Left cardiac atrium (tissue), 4 donors: ENCODE results near the gene FAM229A. TPM values are rescaled to one million over a fixed set of nuclear protein-coding genes. Genes with fewer than 3 reads are reported as not detected.

ENCODE experiments used
- ATAC-seq, 2 donors: fragments of 200-7000 bp; cut with Tn5 transposase; one replicate each; pipeline ENCODE4 v1.9.1; 2020; ENCODE audit warnings: mild to moderate bottlenecking in 2 of 2, moderate library complexity in 2 of 2
- DNase-seq: peaks from one replicate; pipeline ENCODE4 v3.0.0-alpha.2; 2020
- intact Hi-C, 2 donors: fragments of 100-400 bp; cut with DNase I; formaldehyde crosslinking; loops; one replicate each; pipeline versions ENCODE4 v1.14.1 to v1.15.1; 2022 to 2023
- total RNA-seq, 2 donors: library from RNA; stranded (reverse); fragmentation: NEBNext Ultra II Directional; extraction: Animal tissue kit (Norgen Biotek cat#: 25700); gene quantifications; one replicate each; pipeline ENCODE4 v1.2.1, GENCODE V29; 2021
- donor health status: DM: no; HTN: yes; CAD: no.
- donor health status: DM: no; HTN: yes; CAD: no; lungs with severe emphysema.
- donor health status: DM: yes; HTN: yes; CAD: no.
- donor health status: Dilated cardiomyopathy.

Gene FAM229A
- total RNA-seq, 2 donors from 2014 or later: 1.8 to 2.6 TPM

- intact Hi-C loops: no loop called here
- DNase-seq (peak; percentile 51), ATAC-seq (no peak)
These were observed 9.4 kb downstream of the FAM229A start for GRCh38 chr1:32352831-32353383.

DNA sequence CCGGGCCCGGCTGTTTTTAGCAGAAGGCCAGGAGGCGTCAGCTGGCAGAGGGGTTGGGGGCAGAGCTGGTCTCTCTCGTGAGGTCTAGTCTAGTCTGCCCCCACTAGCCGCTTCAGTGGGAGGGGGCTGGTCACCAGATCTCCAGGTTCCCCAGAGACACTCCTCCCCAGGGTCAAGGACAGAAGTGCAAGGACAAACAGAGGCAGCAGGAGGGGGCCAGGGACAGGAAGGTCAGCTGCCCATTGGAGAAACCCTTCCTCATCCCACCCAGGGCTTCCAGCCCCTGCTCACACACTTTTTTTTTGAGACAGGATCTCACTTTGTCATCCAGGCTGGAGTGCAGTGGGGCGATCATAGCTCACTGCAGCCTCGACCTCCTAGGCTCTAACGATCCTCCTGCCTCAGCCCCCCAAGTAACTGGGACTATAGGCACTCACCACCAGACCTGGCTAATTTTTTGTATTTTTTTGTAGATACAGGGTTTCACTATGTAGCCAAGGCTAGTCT lies 10.0 kb downstream of the FAM229A start:
- intact Hi-C loops: no loop called here
- DNase-seq (no peak), ATAC-seq (no peak)

DNA sequence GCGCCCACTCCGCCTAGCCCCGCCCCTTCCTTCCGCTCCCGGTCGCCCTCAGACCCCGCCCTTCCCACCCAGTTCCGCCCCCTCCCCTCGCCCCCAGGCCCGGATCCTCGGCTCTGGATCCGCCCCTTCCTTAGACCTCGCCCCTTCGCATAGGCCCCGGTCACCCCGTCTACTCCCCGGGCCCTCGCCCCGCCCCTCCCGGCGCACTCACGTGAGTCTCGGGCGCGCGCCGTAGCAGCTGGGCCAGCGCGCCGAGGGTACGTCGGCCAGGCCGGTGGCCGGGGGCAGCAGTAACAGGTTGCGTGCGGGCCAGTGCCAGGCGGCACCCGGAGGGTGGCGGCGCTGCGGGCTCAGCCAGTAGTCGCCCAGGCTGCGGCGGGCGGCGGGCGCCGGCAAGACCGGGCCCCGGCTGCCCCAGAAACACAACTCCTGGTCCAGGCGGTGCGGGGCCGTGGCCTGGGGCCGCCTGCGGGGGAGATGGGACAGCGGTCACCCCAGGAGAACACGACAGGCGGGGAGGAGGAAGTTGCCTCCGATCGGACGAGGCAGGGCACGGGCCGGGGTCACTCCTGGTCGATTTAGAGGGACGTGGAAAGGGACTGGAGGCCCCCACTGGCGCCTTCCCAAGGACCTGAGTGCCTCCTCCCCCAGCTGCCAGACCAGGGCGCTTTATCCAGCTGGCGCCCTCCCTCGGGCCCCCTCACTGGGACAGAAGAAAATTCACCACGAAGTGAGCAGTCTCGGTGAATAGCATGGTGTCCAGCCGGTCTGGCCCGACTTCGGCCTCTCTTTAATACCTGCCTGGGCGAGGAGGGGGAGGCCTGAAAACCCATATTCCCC lies 10.7 kb downstream of the FAM229A start:
- peak; percentile 94 to 95 for ATAC-seq
- intact Hi-C loops: no loop called here
- DNase-seq: peak; percentile 95

DNA sequence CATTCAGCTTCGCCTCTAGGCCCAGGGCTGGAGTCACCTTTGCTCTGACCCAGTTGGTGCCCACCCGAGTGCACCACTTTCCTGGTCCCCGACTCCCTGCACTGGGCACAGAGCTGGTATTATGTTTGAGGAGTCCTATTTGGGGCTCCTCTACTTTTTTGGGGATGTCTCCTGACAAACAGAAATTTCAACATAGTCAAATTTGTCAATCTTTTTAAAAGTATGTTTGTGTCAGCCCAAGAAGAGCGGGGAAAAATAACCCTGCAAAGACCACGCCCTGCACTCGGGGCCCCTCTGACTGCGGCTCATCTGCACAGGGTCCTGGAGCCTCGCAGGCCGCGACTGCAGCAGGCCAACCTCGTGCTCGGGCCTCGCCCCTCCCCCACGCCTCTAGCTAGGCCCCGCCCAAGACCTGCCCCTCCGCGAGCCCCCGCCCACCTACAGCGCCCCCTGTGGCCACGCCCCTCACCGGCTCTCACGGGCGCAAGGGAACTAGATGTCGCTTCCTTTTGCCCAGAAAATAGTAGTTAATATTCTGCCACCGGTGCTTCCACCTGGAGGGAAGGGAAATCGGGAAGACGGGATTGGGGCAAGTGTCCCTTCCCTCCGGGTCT lies 11.4 kb downstream of the FAM229A start:
- peak; percentile 58 to 73 for ATAC-seq
- intact Hi-C loops: no loop called here
- DNase-seq: peak; percentile 82

GRCh38 chr1:32349211-32349708 lies 13.0 kb downstream of the FAM229A start:
- ATAC-seq (no peak), DNase-seq (peak; percentile 80)
- intact Hi-C loops: no loop called here

- intact Hi-C loops: no loop called here
- DNase-seq (no peak), ATAC-seq (no peak)
These were observed 15.6 kb downstream of the FAM229A start for GRCh38 chr1:32346532-32347157.

- intact Hi-C loops: no loop called here
- DNase-seq (no peak), ATAC-seq (peak in 1 of 2 donors; percentile 53)
These were observed 16.9 kb downstream of the FAM229A start for GRCh38 chr1:32345289-32345827.

- intact Hi-C loops: no loop called here
- DNase-seq (no peak), ATAC-seq (no peak)
These were observed 19.6 kb downstream of the FAM229A start for GRCh38 chr1:32342704-32343103.

- intact Hi-C loops: no loop called here
- ATAC-seq (no peak), DNase-seq (no peak)
These were observed 20.3 kb downstream of the FAM229A start for GRCh38 chr1:32341971-32342370.

DNA sequence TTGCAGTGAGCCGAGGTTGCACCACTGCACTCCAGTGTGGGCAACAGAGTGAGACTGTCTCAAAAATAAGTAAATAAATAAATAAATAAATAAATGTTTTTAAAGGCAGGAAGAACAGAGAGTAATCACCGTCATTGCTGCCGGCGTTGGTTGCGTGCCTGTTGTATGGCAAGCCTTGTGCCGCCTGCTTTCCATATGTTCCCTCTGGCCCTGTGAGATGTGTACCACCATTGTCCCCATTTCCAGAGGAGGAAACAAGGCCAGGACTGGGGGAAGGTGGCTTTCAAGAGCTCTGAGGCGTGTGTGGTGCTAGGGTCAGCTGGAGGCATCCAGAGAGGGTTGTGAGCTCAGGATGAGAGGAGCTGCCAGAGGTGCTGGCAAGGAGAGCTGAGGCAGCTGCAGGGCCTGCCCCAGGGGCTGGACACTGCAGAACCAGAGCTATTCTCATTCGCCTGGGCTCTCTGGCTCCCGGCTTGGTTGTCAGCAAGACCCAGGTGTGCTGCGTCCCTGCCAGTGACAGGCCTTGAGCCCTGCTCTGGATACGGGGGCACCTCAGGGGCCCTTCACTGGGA lies 21.0 kb downstream of the FAM229A start:
- ATAC-seq: peak in 1 of 2 donors; percentile 10
- no peak for DNase-seq
- intact Hi-C loops: no loop called here

DNA sequence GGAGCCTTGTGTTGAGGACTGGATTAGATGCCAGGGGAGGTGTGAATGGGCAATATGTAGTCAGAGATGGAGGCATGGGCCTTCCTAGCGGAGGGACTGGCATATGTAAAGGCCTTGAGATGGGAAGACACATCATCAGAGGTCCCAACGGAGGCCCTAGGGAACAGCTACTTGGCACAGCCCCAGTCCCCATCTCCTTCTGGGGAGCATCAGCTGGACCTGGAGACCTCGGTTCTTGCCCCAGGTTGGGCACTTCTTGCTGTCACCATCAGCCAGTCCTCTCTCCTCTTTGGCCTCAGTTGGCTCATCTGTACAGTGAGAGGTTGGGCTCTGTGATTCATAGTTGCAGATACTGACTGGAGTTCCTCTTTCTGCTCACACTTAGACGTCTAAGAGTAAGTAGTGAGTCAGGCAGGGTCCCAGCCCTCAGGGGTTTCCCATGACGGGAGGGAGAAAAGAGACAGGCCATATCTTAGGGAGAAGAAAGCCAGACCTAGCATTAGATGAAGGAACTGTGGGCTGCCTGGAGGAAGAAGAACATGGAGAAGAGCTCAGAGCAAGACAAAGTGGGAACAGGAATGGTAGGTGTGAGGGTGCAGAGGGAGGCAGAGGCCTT lies 22.8 kb downstream of the FAM229A start:
- peak in 1 of 2 donors; percentile 2 for ATAC-seq
- intact Hi-C loops: no loop called here
- no peak for DNase-seq

DNA sequence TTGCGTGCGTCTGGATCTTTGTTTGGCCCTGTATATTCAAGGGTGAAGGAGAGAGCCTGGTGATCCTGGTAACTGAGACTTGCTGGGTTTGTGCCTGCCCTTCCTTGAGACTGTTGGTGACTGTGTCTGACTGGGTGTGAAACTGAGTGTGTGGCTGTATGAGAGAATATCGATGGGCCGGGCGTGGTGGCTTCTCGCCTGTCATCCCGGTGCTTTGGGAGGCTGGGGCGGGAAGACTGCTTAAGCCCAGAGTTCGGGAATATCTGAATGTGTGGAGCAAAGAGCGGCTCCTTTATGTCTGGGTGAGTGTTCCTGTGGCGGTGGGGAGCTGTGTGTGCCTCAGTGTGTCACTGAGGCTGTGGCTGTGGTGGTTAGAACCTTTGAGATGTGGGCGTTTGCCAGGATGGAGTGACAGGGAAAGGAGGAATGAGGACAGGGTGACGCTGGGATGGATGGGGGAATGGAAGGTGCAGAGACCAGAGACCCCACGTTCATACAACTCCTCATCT lies 23.6 kb downstream of the FAM229A start:
- DNase-seq (no peak), ATAC-seq (no peak)
- intact Hi-C loops: no loop called here

- DNase-seq (peak; percentile 58), ATAC-seq (peak in 1 of 2 donors; percentile 44)
- intact Hi-C loops: no loop called here
These were observed 24.2 kb downstream of the FAM229A start for GRCh38 chr1:32337855-32338636.

DNA sequence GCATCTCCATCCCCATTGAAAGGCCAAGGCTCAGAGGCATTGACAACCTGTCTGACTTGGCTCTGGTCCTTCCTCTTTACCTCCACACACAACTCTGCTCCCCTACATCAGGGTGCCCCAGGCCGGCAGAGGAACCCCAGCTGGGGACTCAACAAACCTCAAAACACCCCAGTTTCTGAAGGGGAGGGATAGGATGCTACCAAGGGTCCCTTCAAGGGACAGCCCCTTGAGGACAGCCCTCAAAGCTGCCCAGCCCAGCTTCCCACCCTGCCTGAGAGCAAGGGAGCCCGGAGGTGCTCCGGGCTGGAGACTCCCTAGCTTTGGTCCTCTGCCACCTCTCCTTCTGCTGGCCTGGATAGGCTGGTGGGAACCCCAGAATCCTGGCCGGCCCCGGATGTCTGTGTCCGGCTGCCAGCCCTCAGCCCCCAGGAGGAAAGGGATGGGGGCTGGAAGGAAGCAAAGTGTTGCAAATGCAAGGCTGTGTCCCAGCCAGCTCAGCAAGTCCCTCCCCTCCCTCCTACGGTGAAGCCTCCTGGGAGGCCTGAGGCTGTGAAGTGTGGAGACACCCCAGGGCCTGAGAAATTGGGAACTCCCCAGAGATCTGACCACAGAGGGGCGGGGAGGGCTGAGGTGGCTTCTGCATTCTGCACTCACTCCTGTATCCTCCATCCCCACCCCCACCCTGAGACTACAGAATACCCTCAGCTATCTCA lies 25.2 kb downstream of the FAM229A start:
- intact Hi-C loops: no loop called here
- ATAC-seq (peak; percentile 14 to 34), DNase-seq (peak; percentile 58)

DNA sequence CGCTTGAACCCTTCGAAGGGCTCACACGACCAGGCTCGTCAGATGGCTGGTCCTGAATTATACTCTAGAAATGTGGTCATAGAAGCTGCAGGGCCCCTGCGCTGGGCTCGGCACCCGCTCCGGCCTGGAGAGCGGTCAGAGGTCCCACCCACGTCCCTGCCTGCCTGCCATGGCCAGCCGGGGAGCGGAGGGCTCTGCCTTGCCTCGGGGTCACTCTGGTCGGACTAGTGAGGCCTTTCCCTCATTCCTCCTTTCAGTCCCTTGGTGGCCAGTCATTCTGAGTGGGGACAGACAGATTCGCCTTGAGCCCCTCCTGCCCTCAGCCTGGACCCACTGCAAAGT lies 25.7 kb downstream of the FAM229A start:
- intact Hi-C loops: no loop called here
- ATAC-seq: peak; percentile 1 to 6
- DNase-seq: peak; percentile 45

DNA sequence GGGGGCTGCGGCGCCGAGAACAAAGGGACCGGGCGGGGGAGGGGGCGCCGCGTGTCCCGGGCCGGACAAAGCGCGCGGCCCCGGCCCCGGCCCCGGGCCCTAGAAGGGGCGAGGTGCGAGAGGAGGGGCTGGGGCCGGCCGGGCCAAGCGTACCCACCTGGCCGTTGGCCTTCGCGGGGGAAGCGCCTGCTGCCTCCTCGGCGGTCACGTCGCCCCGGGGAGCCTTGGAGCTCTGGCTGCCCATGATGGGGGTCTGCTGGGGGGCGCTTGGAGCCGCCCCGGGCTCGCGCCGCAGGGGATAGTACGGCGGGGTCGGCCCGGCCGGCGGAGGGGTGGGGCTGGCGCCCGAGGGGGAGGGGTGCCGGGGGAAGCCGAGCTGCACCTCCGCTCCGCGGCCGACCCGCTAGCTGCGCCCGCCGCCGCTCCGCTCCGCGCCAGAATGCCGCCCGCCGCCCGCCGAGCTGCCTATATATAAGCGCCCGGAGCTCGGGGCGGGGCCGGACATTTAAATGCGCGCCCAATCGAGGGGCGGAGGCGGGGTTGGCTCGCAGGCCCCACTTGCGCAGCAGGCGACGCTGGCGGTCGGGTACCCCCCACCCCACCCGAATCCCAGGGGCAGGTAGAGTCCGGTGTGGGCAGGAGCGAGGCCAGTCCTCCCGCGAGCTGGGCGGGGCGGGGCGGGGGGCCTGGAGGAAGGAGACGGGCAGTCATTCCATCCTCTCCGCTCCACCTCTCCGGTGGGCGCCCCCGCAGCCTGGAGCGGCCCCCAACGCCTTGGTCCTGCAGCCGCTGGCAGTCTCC lies 26.3 kb downstream of the FAM229A start, which contains the start of gene MARCKSL1:
MARCKSL1 (minus strand) TSS at position 444 of the 801 bp plus-strand sequence; CDS start at position 244, 200 bp downstream.
- intact Hi-C loops: no loop called here
- peak; percentile 69 to 81 for ATAC-seq

More for the DNA sequence above, 26.3 kb downstream of the FAM229A start, which contains the start of gene MARCKSL1:
- DNase-seq: peak; percentile 92
